ENCODE results near the gene RAPGEF1. TPM values are rescaled to one million over a fixed set of nuclear protein-coding genes. Genes with fewer than 3 reads are reported as not detected.

RAPGEF1 gene
- total RNA-seq, 1 experiment from 2014 or later: 55.6 TPM

DNA sequence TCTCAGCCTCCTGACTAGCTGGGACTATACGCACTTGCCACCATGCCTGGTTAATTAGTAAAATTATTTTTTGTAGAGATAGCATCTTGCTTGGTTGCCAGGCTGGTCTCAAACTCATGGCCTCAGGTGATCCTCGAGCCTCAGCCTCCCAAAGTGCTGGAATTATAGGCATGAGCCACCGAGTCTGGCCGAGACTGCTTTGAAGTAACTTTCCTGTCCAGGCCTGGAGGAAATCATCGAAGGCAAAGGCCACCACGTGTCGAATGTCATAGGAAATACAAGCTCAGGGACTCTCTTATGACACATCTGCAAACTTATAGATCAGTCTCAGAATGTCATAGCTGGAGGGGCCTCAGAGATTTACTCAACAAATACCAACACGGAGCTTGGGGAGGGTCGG, 25.1 kb downstream of the RAPGEF1 start:
- H4K20me1 ChIP-seq (ENCODE audit: control insufficient read depth, insufficient read depth, insufficient read length): no peaks in the 10 kb centered on the region

More for the DNA sequence above, 25.1 kb downstream of the RAPGEF1 start:
- Histone ChIP-seq H3K4me1 (ENCODE audit: insufficient read depth, low read length) (peaks cover 12% of the 10 kb centered on the region; the same call in 1 of the 2 replicates), H3K23me2 (ENCODE audit: insufficient read length, low read depth, low read length, poor library complexity, severe bottlenecking) (no peaks in the 10 kb centered on the region), H3K4ac (ENCODE audit: low read depth, low read length) (no peak overlapping the region), H2BK12ac (ENCODE audit: insufficient read length, low read depth, low read length) (no peak overlapping the region), H4K5ac (ENCODE audit: insufficient read length, low read depth, low read length) (no peak overlapping the region), H3K23ac (ENCODE audit: insufficient read length, low read depth, low read length) (no peak overlapping the region), H3T11ph (ENCODE audit: low read length) (no peak overlapping the region), H3K27me3 (ENCODE audit: insufficient read depth, low read length) (no peaks in the 10 kb centered on the region), H2BK15ac (ENCODE audit: low read depth, low read length) (no peak overlapping the region), H4K91ac (ENCODE audit: insufficient read length, low read depth, low read length) (no peak overlapping the region), H2AK5ac (ENCODE audit: insufficient read length, low read length) (no peak overlapping the region), H2BK20ac (ENCODE audit: low read depth, low read length, poor library complexity, severe bottlenecking) (no peak overlapping the region), H3K27ac (ENCODE audit: insufficient read length, low read depth, low read length) (no peak overlapping the region), H3K4me2 (ENCODE audit: insufficient read depth, insufficient read length, low read length) (no peak overlapping the region), H2BK5ac (ENCODE audit: insufficient read length, low read length) (no peak overlapping the region), H3K79me2 (ENCODE audit: insufficient read depth, low read length) (peaks cover 4% of the 10 kb centered on the region; the same call in 1 of the 2 replicates), H3K14ac (ENCODE audit: insufficient read depth, low read length) (no peak overlapping the region), H2BK120ac (ENCODE audit: low read depth, low read length, poor library complexity, severe bottlenecking) (no peak overlapping the region), H3K9ac (ENCODE audit: extremely low read depth, insufficient read length, low read length) (no peak overlapping the region), H3K56ac (ENCODE audit: insufficient read length, low read depth, low read length) (no peak overlapping the region), H3K79me1 (ENCODE audit: insufficient read depth, low read depth, low read length, poor library complexity, severe bottlenecking) (peaks cover 9% of the 10 kb centered on the region), H4K8ac (replicated peaks; ENCODE audit: insufficient read length, low read depth, low read length) (no peak overlapping the region), H3K18ac (ENCODE audit: insufficient read length, low read depth, low read length) (no peak overlapping the region), H3K9me3 (ENCODE audit: control insufficient read depth, low read depth, low read length) (no peaks in the 10 kb centered on the region), H2AFZ (ENCODE audit: low read length) (no peak overlapping the region)
- DNase-seq: no peak
- Mint-ChIP-seq H3K27me3 (ENCODE audit: low read depth) (no peaks in the 10 kb centered on the region), H3K36me3 (ENCODE audit: insufficient read depth in 1 of 3, low read depth in 3 of 3) (no peaks in the 10 kb centered on the region; a peak in 2 of 7 replicates), H3K27ac (no peak overlapping the region), H3K4me3 (no peak overlapping the region), H3K4me1 (peaks cover 23 to 27% of the 10 kb centered on the region in 2 experiments), H3K9me3 (no peaks in the 10 kb centered on the region)
- TF ChIP-seq, protein P1, sequence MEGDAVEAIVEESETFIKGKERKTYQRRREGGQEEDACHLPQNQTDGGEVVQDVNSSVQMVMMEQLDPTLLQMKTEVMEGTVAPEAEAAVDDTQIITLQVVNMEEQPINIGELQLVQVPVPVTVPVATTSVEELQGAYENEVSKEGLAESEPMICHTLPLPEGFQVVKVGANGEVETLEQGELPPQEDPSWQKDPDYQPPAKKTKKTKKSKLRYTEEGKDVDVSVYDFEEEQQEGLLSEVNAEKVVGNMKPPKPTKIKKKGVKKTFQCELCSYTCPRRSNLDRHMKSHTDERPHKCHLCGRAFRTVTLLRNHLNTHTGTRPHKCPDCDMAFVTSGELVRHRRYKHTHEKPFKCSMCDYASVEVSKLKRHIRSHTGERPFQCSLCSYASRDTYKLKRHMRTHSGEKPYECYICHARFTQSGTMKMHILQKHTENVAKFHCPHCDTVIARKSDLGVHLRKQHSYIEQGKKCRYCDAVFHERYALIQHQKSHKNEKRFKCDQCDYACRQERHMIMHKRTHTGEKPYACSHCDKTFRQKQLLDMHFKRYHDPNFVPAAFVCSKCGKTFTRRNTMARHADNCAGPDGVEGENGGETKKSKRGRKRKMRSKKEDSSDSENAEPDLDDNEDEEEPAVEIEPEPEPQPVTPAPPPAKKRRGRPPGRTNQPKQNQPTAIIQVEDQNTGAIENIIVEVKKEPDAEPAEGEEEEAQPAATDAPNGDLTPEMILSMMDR (conservative IDR thresholded peaks at IDR 0.05): no peak
- no CpG with 5 or more reads among the region's 9 CpGs for WGBS (ENCODE audit: extremely low coverage, insufficient read length, low lambda C conversion rate)

All from H9 (cell line).